SK-N-SH treated with all-trans-retinoic acid at 6 μM for 48 hours (cell line): ENCODE results near the gene ZNG1F.
"Not testable (repeated sequence)": the region's sequence is repeated elsewhere in the genome, so short reads cannot be mapped to it uniquely, and the experiment has no call there.

Experiments used
- PATZ1 ChIP-seq: fragments of 250-450 bp; sonication (Bioruptor Pico); IDR thresholded peaks from 2 replicates; pipeline ENCODE4 v1.8.0; 2020; ENCODE audit warnings: mild to moderate bottlenecking, moderate library complexity, borderline replicate concordance
- SNAI2 ChIP-seq: fragments of 250-450 bp; sonication (Bioruptor Pico); IDR thresholded peaks from 2 replicates; pipeline ENCODE4 v1.5.0; 2020; ENCODE audit warnings: mild to moderate bottlenecking, moderate library complexity

DNA sequence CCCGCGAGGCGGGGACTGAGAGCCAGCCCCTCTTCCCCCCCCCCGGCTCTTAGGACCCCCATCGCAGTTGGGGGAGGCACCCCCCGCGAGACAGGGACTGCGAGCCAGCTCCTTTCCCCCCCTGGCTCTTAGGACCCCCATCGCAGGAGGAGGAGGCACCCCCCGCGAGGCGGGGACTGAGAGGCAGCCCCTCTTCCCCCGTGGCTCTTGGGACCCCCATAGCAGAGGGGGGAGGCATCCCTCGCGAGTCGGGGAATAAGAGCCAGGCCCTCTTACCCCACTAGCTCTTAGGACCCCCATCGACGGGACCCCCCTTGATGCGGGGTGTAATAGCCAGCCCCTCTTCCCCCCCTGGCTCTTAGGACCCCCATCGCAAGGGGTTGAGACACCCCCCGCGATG is 80.3 kb downstream of the ZNG1F start:
- TF ChIP-seq PATZ1, SNAI2 (CRISPR knock-in tag): not testable (repeated sequence)
